ENCODE results near the gene TEAD2. TPM values are rescaled to one million over a fixed set of nuclear protein-coding genes. Genes with fewer than 3 reads are reported as not detected.

Gene TEAD2
- total RNA-seq (10 to 100 TPM in 8 of 9 donors, 1 to 10 TPM in 1; 5.4 to 42.8 (median 26.0) TPM), polyA plus RNA-seq (10 to 100 TPM; 11.3 to 31.1 (median 28.7) TPM)
- long read RNA-seq, donor 1, result 0 reads
- long read RNA-seq, donor 2, result 0 reads
- long read RNA-seq, donor 3, result 0 reads
- long read RNA-seq, donor 4, partial matches to known transcripts, result 1 of 1 reads
- long read RNA-seq, donor 4, other reads (novel, unspliced or antisense), result 0 of 1 reads
- long read RNA-seq, donor 5, transcript TEAD2-201 (12 exons, 2,164 nt), result major isoform, 9 of 37 reads
- long read RNA-seq, donor 5, partial matches to known transcripts, result 4 of 37 reads
- long read RNA-seq, donor 5, other reads (novel, unspliced or antisense), result 23 of 37 reads
- long read RNA-seq, donor 6, result 0 reads
- long read RNA-seq, donor 7, partial matches to known transcripts, result 0 of 1 reads
- long read RNA-seq, donor 7, other reads (novel, unspliced or antisense), result 0 of 1 reads
- long read RNA-seq, donor 8, partial matches to known transcripts, result 0 of 2 reads
- long read RNA-seq, donor 8, other reads (novel, unspliced or antisense), result 0 of 2 reads
- long read RNA-seq, donor 9, result 0 reads
- long read RNA-seq, donor 10, result 0 reads

DNA sequence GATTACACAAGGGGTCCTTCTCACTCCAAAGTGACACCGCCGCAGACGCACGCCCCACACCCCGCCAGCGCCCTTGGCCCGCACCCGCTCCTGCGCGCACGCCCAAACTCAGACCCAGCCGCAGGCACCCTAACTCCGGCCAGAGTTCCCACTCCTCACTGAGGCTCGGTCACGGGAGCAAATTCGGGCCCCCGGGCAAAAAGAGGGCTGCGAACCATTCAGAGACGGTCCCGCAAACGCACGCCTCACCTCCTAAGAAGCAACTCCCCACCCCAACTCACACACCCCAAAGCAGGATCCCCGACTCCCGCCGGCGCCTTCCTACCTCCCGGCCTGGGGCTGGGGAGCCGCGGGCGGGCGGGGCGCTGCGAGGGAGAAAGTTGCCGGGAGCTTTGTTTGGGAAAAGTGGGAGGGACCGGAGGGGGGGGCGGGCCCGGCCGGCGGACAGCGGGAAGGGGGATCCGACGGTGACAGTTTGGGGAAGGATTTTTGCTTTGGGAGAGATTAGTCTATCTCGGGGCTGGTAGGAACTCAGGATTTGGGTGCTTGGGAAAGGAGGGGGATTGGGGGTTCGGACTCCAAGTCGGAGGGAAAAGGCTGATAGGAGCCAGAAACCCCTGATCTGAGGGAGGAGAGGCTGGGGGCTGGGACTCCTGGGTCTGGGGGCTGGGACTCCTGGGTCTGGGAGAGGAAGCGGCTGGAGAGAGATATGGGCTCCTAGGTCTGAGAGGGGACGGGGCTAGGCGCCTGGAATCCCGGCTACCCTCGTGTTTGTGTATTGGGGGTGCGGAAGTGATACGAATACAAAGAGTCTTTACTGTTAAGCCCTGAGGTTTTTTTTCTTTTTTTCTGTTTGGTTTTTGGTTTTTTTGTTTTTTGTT lies at the start of gene TEAD2:
Gene TEAD2 (minus strand): TSS at position 369 of the 881 bp plus-strand sequence. CDS start 2,341 bp downstream, outside the sequence.
- intact Hi-C loops (cut with DNase I), result no loop called here
- DNase-seq, result peak; percentile 54 to 81 (median 67)
- Histone ChIP-seq H3K4me3 (peak within 1 kb of the TSS; percentile 45 to 75 (median 68)), H3K4me1 (replicated peaks in 1 of 2) (peaks cover 8 to 10% of the 10 kb centered on the region in 2 donors), H3K9me3 (replicated peaks in 1 of 3) (no peaks in the 10 kb centered on the region), H3K36me3 (replicated peaks in 1 of 2) (peaks cover 0 to 10% of the 10 kb centered on the region in 2 donors), H3K27me3 (no peaks in the 10 kb centered on the region), H3K27ac (peak within 1 kb of the TSS; percentile 65 to 92 (median 76))
- 1 to 2% (median 2%) methylated on average over 30 to 52 of the region's 52 CpGs for WGBS, 4 donors
- TF ChIP-seq, protein P1, sequence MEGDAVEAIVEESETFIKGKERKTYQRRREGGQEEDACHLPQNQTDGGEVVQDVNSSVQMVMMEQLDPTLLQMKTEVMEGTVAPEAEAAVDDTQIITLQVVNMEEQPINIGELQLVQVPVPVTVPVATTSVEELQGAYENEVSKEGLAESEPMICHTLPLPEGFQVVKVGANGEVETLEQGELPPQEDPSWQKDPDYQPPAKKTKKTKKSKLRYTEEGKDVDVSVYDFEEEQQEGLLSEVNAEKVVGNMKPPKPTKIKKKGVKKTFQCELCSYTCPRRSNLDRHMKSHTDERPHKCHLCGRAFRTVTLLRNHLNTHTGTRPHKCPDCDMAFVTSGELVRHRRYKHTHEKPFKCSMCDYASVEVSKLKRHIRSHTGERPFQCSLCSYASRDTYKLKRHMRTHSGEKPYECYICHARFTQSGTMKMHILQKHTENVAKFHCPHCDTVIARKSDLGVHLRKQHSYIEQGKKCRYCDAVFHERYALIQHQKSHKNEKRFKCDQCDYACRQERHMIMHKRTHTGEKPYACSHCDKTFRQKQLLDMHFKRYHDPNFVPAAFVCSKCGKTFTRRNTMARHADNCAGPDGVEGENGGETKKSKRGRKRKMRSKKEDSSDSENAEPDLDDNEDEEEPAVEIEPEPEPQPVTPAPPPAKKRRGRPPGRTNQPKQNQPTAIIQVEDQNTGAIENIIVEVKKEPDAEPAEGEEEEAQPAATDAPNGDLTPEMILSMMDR (IDR thresholded peaks at IDR 0.05), result no peak
- TF ChIP-seq POLR2A (IDR thresholded peaks at IDR 0.05), result peak in 1 of 2 donors; percentile 34

GRCh38 chr19:49411681-49412326 lies 49.6 kb upstream of the TEAD2 start:
- no peak overlapping the region for H3K4me3 ChIP-seq
- DNase-seq, result no peak
- no peaks in the 10 kb centered on the region for H3K36me3 ChIP-seq (replicated peaks in 1 of 2)
- H3K4me1 ChIP-seq (replicated peaks in 1 of 2), result no peaks in the 10 kb centered on the region
- intact Hi-C loops (cut with DNase I), result no loop called here
- no peaks in the 10 kb centered on the region for H3K27me3 ChIP-seq
- H3K9me3 ChIP-seq (replicated peaks in 1 of 3), result no peaks in the 10 kb centered on the region
- WGBS, 4 donors, result 59 to 85% (median 74%) methylated on average over 2 to 3 of the region's 3 CpGs
- TF ChIP-seq, protein P1 (IDR thresholded peaks at IDR 0.05), result no peak
- TF ChIP-seq POLR2A (IDR thresholded peaks at IDR 0.05), result no peak
- H3K27ac ChIP-seq, result no peak overlapping the region

- no peaks in the 10 kb centered on the region for H3K9me3 ChIP-seq (replicated peaks in 1 of 3)
- TF ChIP-seq POLR2A (IDR thresholded peaks at IDR 0.05), result no peak
- TF ChIP-seq, protein P1 (IDR thresholded peaks at IDR 0.05), result no peak
- WGBS, 4 donors, result 64 to 72% (median 69%) methylated on average over 4 to 5 of the region's 5 CpGs
- H3K4me3 ChIP-seq, result no peak overlapping the region
- intact Hi-C loops (cut with DNase I), result no loop called here
- no peaks in the 10 kb centered on the region for H3K36me3 ChIP-seq (replicated peaks in 1 of 2)
- no peak overlapping the region for H3K27ac ChIP-seq
- no peak for DNase-seq
- no peaks in the 10 kb centered on the region for H3K27me3 ChIP-seq
- H3K4me1 ChIP-seq (replicated peaks in 1 of 2), result no peaks in the 10 kb centered on the region
These were observed 47.3 kb upstream of the TEAD2 start for GRCh38 chr19:49409441-49410029.

All from adrenal gland (tissue), 19 donors.